GM21367 (cell line): ENCODE data around the gene IL17C.
"Not testable (repeated sequence)": the region's sequence is repeated elsewhere in the genome, so short reads cannot be mapped to it uniquely, and the experiment has no call there.

Source experiments
- ATAC-seq: cut with Tn5 transposase; IDR thresholded peaks from one replicate; pipeline ENCODE4 v1.9.1; 2021; ENCODE audit not compliant: unreplicated experiment

The IL17C gene

GRCh38 chr16:88609426-88609825 lies 28.9 kb upstream of the IL17C start:
- not testable (repeated sequence) for ATAC-seq

GRCh38 chr16:88610080-88610479 lies 28.3 kb upstream of the IL17C start:
- no peak for ATAC-seq

- no peak for ATAC-seq
Measured at GRCh38 chr16:88610909-88611812, 27.2 kb upstream of the IL17C start.

- ATAC-seq, result no peak
Measured at GRCh38 chr16:88613293-88613692, 25.1 kb upstream of the IL17C start.

- no peak for ATAC-seq
Measured at GRCh38 chr16:88613911-88614817, 24.2 kb upstream of the IL17C start.

GRCh38 chr16:88614818-88615580 lies 23.4 kb upstream of the IL17C start:
- no peak for ATAC-seq

- no peak for ATAC-seq
Measured at GRCh38 chr16:88616320-88616719, 22.1 kb upstream of the IL17C start.

- ATAC-seq, result no peak
Measured at GRCh38 chr16:88616736-88617135, 21.6 kb upstream of the IL17C start.

- ATAC-seq, result no peak
Measured at GRCh38 chr16:88617268-88618031, 20.9 kb upstream of the IL17C start.

GRCh38 chr16:88618182-88618955 lies 20.0 kb upstream of the IL17C start:
- no peak for ATAC-seq

GRCh38 chr16:88618956-88619667 lies 19.3 kb upstream of the IL17C start:
- no peak for ATAC-seq

GRCh38 chr16:88619859-88620815 lies 18.2 kb upstream of the IL17C start:
- no peak for ATAC-seq

GRCh38 chr16:88622125-88622524 lies 16.2 kb upstream of the IL17C start:
- no peak for ATAC-seq

- ATAC-seq, result no peak
Measured at GRCh38 chr16:88622866-88623265, 15.5 kb upstream of the IL17C start.

- no peak for ATAC-seq
Measured at GRCh38 chr16:88623858-88624257, 14.5 kb upstream of the IL17C start.

- ATAC-seq, result no peak
Measured at GRCh38 chr16:88624481-88624880, 13.9 kb upstream of the IL17C start.

GRCh38 chr16:88624977-88625576 lies 13.3 kb upstream of the IL17C start:
- ATAC-seq, result no peak
